SH-SY5Y (cell line): Measurements from ENCODE around the gene RAB36.

Source experiments
- GATA2 ChIP-seq: IDR thresholded peaks from 2 replicates; pipeline ENCODE4 v1.6.1; 2011; ENCODE audit warnings: mild to moderate bottlenecking, low read depth, low read length
- GATA3 ChIP-seq: IDR thresholded peaks from 2 replicates; pipeline ENCODE4 v1.6.1; 2011; ENCODE audit warnings: low read depth, mild to moderate bottlenecking, low read length, moderate library complexity

DNA sequence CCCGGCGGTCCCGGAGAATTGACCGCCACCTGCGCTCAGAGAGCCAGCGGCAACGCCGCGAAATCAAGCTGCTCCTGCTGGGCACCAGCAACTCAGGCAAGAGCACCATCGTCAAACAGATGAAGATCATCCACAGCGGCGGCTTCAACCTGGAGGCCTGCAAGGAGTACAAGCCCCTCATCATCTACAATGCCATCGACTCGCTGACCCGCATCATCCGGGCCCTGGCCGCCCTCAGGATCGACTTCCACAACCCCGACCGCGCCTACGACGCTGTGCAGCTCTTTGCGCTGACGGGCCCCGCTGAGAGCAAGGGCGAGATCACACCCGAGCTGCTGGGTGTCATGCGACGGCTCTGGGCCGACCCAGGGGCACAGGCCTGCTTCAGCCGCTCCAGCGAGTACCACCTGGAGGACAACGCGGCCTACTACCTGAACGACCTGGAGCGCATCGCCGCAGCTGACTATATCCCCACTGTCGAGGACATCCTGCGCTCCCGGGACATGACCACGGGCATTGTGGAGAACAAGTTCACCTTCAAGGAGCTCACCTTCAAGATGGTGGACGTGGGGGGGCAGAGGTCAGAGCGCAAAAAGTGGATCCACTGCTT, 49.4 kb upstream of the RAB36 start:
- TF ChIP-seq GATA2 (no peak), GATA3 (no peak)
